GM10266 (cell line): ENCODE results near the gene ANKS1B.

ENCODE experiments used
- DNase-seq: peaks from one replicate; pipeline ENCODE4 v3.0.0; 2012; ENCODE audit errors: extremely low spot score
- TF ChIP-seq, protein P1 (sequence below): IDR thresholded peaks from 2 replicates; pipeline ENCODE4 v1.5.1; 2012; ENCODE audit warnings: mild to moderate bottlenecking, low read depth; ENCODE audit not compliant: control insufficient read depth, insufficient read depth; ENCODE audit errors: missing control alignments

The ANKS1B gene

DNA sequence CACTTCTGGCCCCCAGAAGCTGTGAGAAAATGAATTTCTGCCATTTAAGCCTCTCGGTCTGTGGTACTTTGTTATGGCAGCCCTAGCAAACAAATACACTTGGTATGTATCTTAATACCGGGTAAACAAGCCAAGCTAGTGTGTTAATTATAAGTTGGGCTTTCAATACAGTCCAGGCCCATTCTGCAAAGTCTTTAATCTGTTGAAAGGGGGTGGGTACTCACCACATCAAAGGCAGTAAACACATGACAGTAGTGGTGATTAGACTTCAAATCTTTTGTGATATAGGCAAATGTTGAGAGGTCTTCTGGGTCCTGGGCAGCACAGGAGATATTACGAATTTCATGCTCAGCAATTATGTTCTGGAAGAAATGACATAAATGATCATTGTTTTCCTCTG, 1211.9 kb downstream of the ANKS1B start:
- TF ChIP-seq, protein P1, sequence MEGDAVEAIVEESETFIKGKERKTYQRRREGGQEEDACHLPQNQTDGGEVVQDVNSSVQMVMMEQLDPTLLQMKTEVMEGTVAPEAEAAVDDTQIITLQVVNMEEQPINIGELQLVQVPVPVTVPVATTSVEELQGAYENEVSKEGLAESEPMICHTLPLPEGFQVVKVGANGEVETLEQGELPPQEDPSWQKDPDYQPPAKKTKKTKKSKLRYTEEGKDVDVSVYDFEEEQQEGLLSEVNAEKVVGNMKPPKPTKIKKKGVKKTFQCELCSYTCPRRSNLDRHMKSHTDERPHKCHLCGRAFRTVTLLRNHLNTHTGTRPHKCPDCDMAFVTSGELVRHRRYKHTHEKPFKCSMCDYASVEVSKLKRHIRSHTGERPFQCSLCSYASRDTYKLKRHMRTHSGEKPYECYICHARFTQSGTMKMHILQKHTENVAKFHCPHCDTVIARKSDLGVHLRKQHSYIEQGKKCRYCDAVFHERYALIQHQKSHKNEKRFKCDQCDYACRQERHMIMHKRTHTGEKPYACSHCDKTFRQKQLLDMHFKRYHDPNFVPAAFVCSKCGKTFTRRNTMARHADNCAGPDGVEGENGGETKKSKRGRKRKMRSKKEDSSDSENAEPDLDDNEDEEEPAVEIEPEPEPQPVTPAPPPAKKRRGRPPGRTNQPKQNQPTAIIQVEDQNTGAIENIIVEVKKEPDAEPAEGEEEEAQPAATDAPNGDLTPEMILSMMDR: no peak

DNA sequence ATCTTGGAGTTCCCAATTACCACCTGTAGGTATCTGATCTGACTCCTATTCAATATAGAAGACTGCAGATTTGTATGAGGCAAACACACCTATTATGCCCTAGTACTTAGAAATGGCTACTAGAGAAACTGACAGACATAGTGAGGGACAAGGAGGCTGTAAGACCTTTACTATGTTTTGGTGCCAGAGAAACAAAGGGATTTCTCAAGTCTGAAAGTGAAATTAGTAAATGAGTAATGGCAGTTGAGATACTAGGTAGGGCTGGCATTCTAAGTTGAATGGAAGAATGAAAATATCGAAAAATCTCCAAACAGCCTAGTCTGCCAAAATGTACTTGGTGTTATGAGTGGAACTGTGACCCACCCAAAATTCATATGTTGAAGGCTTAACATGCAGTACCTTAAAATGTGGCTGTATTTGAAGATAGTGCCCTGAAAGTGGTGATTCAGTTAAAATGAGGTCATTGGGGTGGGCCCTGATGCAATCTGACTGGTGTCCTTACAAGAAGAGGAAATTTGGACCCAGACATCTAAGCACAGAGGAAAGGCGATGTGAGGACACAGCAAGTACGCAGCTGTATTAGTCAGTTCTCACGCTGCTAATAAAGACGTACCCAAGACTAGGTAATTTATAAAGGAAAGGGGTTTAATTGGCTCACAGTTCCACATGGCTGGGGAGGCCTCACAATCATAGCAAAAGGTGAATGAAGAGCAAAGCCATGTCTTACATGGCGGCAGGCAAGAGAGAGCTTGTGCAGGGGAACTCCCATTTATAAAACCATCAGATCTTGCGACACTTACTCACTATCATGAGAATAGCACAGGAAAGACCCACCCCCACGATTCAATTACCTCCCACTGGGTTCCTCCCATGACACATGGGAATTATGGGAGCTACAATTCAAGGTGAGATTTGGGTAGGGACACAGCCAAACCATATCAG, 1212.7 kb downstream of the ANKS1B start:
- TF ChIP-seq, protein P1: no peak
- no peak for DNase-seq

More for the DNA sequence above, 1211.9 kb downstream of the ANKS1B start:
- DNase-seq: no peak

GRCh38 chr12:98770230-98770629, 1214.5 kb downstream of the ANKS1B start:
- TF ChIP-seq, protein P1: no peak
- no peak for DNase-seq

- DNase-seq: no peak
- TF ChIP-seq, protein P1: no peak
These were observed 1215.7 kb downstream of the ANKS1B start for GRCh38 chr12:98769068-98769467.

GRCh38 chr12:98767248-98767647, 1217.5 kb downstream of the ANKS1B start:
- TF ChIP-seq, protein P1: no peak
- no peak for DNase-seq

DNA sequence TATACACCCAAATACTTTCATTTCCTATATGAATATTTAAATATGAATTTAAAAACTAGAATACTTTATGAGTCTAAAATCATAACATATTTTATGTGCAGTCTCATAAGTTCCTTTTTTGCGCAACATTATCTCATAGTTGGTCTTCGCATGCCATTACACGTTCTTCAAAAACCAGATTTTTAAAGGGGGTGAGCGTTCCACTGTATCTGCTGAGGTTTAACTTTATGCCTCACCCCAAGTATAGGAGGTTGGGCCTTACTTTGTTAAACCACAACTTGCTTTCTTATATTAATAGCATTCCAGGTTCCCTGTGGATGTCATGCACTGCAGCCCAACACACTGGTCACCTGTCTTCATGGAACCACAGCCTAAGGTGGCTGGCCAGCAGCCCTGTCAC, 1221.1 kb downstream of the ANKS1B start:
- no peak for DNase-seq
- TF ChIP-seq, protein P1: no peak

GRCh38 chr12:98758331-98758730, 1226.4 kb downstream of the ANKS1B start:
- TF ChIP-seq, protein P1: no peak

More at GRCh38 chr12:98758331-98758730, 1226.4 kb downstream of the ANKS1B start:
- no peak for DNase-seq
